GM23338 (cell line): ENCODE results near the gene RCAN3. TPM values are rescaled to one million over a fixed set of nuclear protein-coding genes. Genes with fewer than 3 reads are reported as not detected.
A peak's percentile ranks its signal among the peaks of the same experiment; 100 is the strongest.

Source experiments
- ATAC-seq: fragments of 200-7000 bp; cut with Tn5 transposase; 3 replicates; pipeline ENCODE4 v1.9.1; 2020
- DNase-seq: peaks from one replicate; pipeline ENCODE4 v3.0.0-alpha.2; 2015; ENCODE audit warnings: low spot score
- H2AFZ ChIP-seq: fragments of 200-600 bp; sonication (generic); 2 replicates; pipeline ENCODE4 v1.8.0; 2016; ENCODE audit warnings: antibody characterized with exemption, mild to moderate bottlenecking, moderate library complexity
- H3F3A ChIP-seq: fragments of 200-600 bp; sonication (generic); replicated peaks from 2 replicates; pipeline ENCODE4 v1.8.0; 2017; ENCODE audit warnings: antibody characterized with exemption, mixed run types, low read depth
- H3K27ac ChIP-seq: fragments of 200-600 bp; sonication (generic); 2 replicates; pipeline ENCODE4 v1.6.1; 2016; ENCODE audit warnings: low read depth
- H3K27me3 ChIP-seq: fragments of 200-600 bp; sonication (generic); 2 replicates; pipeline ENCODE4 v1.8.0; 2016; ENCODE audit warnings: mild to moderate bottlenecking, mixed run types, moderate library complexity; ENCODE audit not compliant: insufficient read depth
- H3K36me3 ChIP-seq: fragments of 200-600 bp; sonication (generic); 2 replicates; pipeline ENCODE4 v1.8.0; 2016; ENCODE audit warnings: mild to moderate bottlenecking; ENCODE audit not compliant: insufficient read depth
- H3K4me1 ChIP-seq: fragments of 200-600 bp; sonication (generic); 2 replicates; pipeline ENCODE4 v1.8.0; 2016; ENCODE audit warnings: mild to moderate bottlenecking, moderate library complexity; ENCODE audit not compliant: insufficient read depth
- H3K4me2 ChIP-seq: fragments of 200-600 bp; sonication (generic); 2 replicates; pipeline ENCODE4 v1.7.1; 2017; ENCODE audit warnings: mixed run types
- H3K4me3 ChIP-seq: fragments of 200-600 bp; sonication (generic); 2 replicates; pipeline ENCODE4 v1.6.1; 2016; ENCODE audit warnings: mixed run types
- H3K79me2 ChIP-seq: fragments of 200-600 bp; sonication (generic); replicated peaks from 2 replicates; pipeline ENCODE4 v1.8.0; 2017; ENCODE audit warnings: mild to moderate bottlenecking; ENCODE audit not compliant: insufficient read depth
- H3K9me2 ChIP-seq: fragments of 200-600 bp; sonication (generic); 2 replicates; pipeline ENCODE4 v1.8.0; 2017; ENCODE audit not compliant: insufficient read depth
- H4K20me1 ChIP-seq: fragments of 200-600 bp; sonication (generic); replicated peaks from 2 replicates; pipeline ENCODE4 v1.8.0; 2017; ENCODE audit warnings: mild to moderate bottlenecking; ENCODE audit not compliant: insufficient read depth
- H3K27ac Mint-ChIP-seq: 2 replicates; pipeline ENCODE4 v1.8.0; 2020; ENCODE audit warnings: inconsistent platforms, mild to moderate bottlenecking, moderate library complexity, mixed read lengths
- H3K27me3 Mint-ChIP-seq: 3 replicates; pipeline ENCODE4 v1.8.0; 2022; ENCODE audit warnings: low read depth, mild to moderate bottlenecking, moderate library complexity, mixed read lengths, inconsistent platforms; ENCODE audit not compliant: insufficient read depth, poor library complexity
- H3K36me3 Mint-ChIP-seq: 3 replicates; pipeline ENCODE4 v1.8.0; 2021; ENCODE audit warnings: low read depth, mild to moderate bottlenecking, inconsistent platforms, moderate library complexity, mixed read lengths
- H3K4me1 Mint-ChIP-seq: 3 replicates; pipeline ENCODE4 v1.8.0; 2020; ENCODE audit warnings: mild to moderate bottlenecking, inconsistent platforms, mixed read lengths
- H3K4me3 Mint-ChIP-seq: 3 replicates; pipeline ENCODE4 v1.8.0; 2021; ENCODE audit warnings: moderate library complexity, mild to moderate bottlenecking, inconsistent platforms, mixed read lengths
- H3K9me3 Mint-ChIP-seq: 3 replicates; pipeline ENCODE4 v1.8.0; 2020; ENCODE audit warnings: moderate library complexity, mild to moderate bottlenecking, inconsistent platforms, mixed read lengths
- CREB1 ChIP-seq: fragments of 250-450 bp; sonication (Bioruptor Pico); IDR thresholded peaks from 2 replicates; pipeline ENCODE4 v1.5.0; 2020; ENCODE audit warnings: low read depth, mild to moderate bottlenecking, moderate library complexity
- EZH2 ChIP-seq: fragments of 200-600 bp; sonication (generic); IDR thresholded peaks from one replicate; pipeline ENCODE4 v1.8.0; 2017; ENCODE audit warnings: antibody characterized with exemption, mild to moderate bottlenecking, low read depth; ENCODE audit not compliant: unreplicated experiment
- EZH2phosphoT487 ChIP-seq: fragments of 200-600 bp; sonication (generic); IDR thresholded peaks from one replicate; pipeline ENCODE4 v1.8.1; 2018; ENCODE audit warnings: antibody characterized with exemption; ENCODE audit not compliant: unreplicated experiment
- JUNB ChIP-seq: IDR thresholded peaks from one replicate; pipeline ENCODE4 v1.6.1; 2016; ENCODE audit warnings: antibody characterized with exemption; ENCODE audit not compliant: unreplicated experiment
- NANOG ChIP-seq: IDR thresholded peaks from 2 replicates; pipeline ENCODE4 v1.6.1; 2016; ENCODE audit warnings: antibody characterized with exemption, borderline replicate concordance
- POLR2AphosphoS5 ChIP-seq: IDR thresholded peaks from 2 replicates; pipeline ENCODE4 v1.6.1; 2016; ENCODE audit warnings: antibody characterized with exemption, low read depth
- STAT1 ChIP-seq: IDR thresholded peaks from one replicate; pipeline ENCODE4 v1.6.1; 2016; ENCODE audit warnings: antibody characterized with exemption; ENCODE audit not compliant: unreplicated experiment
- ZNF114 ChIP-seq: fragments of 250-450 bp; sonication (Bioruptor Pico); IDR thresholded peaks from 2 replicates; pipeline ENCODE4 v1.5.0; 2020; ENCODE audit warnings: mild to moderate bottlenecking, moderate library complexity
- ZNF331 ChIP-seq: fragments of 250-450 bp; sonication (Bioruptor Pico); IDR thresholded peaks from 2 replicates; pipeline ENCODE4 v1.5.0; 2020; ENCODE audit warnings: low read depth, mild to moderate bottlenecking, moderate library complexity
- polyA plus RNA-seq: library from polyadenylated mRNA; unstranded; fragments of >200 nt; fragmentation: Nextera tagmentation; extraction: Ambion mirVana; gene quantifications from 2 replicates; pipeline ENCODE4 v1.2.1, GENCODE V29; 2016
- total RNA-seq: library from RNA; depleted of rRNA; stranded (reverse); fragments of >200 nt; shearing (Covaris generic); gene quantifications from 2 replicates; pipeline ENCODE4 v1.2.3, GENCODE V29; 2014
- TF ChIP-seq, protein P1 (sequence below): IDR thresholded peaks from 2 replicates; pipeline ENCODE4 v1.6.1; 2016; ENCODE audit warnings: antibody characterized with exemption
- TF ChIP-seq, protein P2 (sequence below), 2 experiments: fragments of 200-600 bp in 1 of 2; sonication (generic) in 1 of 2; conservative IDR thresholded peaks; 2 replicates each; pipeline versions ENCODE4 v1.5.1 to v1.6.1; 2016 to 2017; ENCODE audit warnings: antibody characterized with exemption in 2 of 2, low read depth in 2 of 2, mild to moderate bottlenecking in 2 of 2, moderate library complexity in 1 of 2
- TF ChIP-seq, protein P3 (sequence below): IDR thresholded peaks from one replicate; pipeline ENCODE4 v1.6.1; 2018; ENCODE audit warnings: antibody characterized with exemption; ENCODE audit not compliant: unreplicated experiment

RCAN3 gene
- total and polyA plus RNA-seq, 2 experiments from 2014 or later, result 8.9 to 11.2 TPM

DNA sequence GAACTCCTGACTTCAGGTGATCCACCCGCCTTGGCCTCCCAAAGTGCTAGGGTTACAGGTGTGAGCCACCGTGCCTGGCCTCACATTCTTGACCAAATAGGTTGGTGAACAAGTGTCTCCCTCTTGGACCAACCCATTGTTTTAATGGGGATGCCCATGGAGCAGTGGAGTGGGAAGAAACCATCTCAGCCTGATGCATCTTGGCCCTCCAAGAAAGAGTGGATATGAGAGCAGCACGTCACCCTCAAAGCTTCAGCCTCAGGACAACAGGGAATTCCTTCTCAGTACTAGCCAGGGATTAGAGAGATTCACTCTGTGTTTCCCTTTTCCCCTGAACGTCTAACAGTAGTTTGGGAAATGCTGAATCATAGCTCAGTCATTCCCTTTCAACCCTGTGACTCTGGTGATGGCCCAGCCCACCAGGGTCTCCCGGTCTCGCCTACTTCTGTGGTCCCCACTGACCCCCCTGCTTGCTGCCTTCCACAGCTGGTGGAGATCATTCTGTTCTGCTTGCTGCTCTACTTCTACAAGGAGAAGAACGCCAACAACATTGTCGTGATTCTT is 49.6 kb upstream of the RCAN3 start:
- DNase-seq (no peak), ATAC-seq (no peak)
- H3K27me3 ChIP-seq, result no peaks in the 10 kb centered on the region
- H3K4me3 ChIP-seq, result no peak overlapping the region
- H3K9me2 ChIP-seq, result no peaks in the 10 kb centered on the region
- no peak overlapping the region for H3K4me2 ChIP-seq
- no peaks in the 10 kb centered on the region for H3F3A ChIP-seq
- TF ChIP-seq CREB1 (CRISPR knock-in tag), result no peak
- no peak for TF ChIP-seq NANOG
- TF ChIP-seq ZNF331 (CRISPR knock-in tag), result no peak
- no peak for TF ChIP-seq EZH2
- TF ChIP-seq STAT1, result no peak
- TF ChIP-seq JUNB, result no peak
- no peak for TF ChIP-seq EZH2phosphoT487
- TF ChIP-seq, protein P1, sequence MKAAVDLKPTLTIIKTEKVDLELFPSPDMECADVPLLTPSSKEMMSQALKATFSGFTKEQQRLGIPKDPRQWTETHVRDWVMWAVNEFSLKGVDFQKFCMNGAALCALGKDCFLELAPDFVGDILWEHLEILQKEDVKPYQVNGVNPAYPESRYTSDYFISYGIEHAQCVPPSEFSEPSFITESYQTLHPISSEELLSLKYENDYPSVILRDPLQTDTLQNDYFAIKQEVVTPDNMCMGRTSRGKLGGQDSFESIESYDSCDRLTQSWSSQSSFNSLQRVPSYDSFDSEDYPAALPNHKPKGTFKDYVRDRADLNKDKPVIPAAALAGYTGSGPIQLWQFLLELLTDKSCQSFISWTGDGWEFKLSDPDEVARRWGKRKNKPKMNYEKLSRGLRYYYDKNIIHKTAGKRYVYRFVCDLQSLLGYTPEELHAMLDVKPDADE, result no peak
- Mint-ChIP-seq H3K9me3 (no peaks in the 10 kb centered on the region), H3K36me3 (no peaks in the 10 kb centered on the region), H3K27me3 (peaks cover 2% of the 10 kb centered on the region), H3K4me1 (no peaks in the 10 kb centered on the region; the same call in 2 of the 3 replicates), H3K4me3 (no peak overlapping the region), H3K27ac (peak overlapping the region; percentile 32; the same call in 1 of the 2 replicates)
- H2AFZ ChIP-seq, result no peak overlapping the region
- H3K36me3 ChIP-seq, result no peaks in the 10 kb centered on the region; the same call in 1 of the 2 replicates
- no peak overlapping the region for H3K27ac ChIP-seq
- no peaks in the 10 kb centered on the region for H3K79me2 ChIP-seq
- H3K4me1 ChIP-seq, result no peaks in the 10 kb centered on the region
- no peaks in the 10 kb centered on the region for H4K20me1 ChIP-seq

DNA sequence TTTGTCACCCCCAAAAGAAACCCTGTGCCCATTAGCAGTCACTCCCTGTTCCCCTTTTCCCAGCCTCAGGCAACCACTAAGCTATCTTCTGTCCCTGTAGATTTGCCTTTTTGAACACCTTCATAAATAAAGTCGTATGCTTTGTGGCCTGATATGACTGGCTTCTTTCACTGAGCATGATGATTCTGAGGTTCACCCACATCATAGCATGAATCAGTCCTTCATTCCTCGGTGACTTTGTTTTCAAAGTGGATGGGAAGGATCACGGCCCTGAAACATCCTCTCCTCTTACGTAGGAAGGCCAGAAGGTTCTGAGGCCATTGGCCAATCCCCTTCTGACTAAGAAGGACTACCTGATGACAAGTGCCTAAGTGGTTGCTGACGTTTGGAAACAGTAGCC is 48.0 kb upstream of the RCAN3 start:
- H3K36me3 Mint-ChIP-seq, result no peaks in the 10 kb centered on the region
- no peaks in the 10 kb centered on the region; the same call in 2 of the 3 replicates for H3K4me1 Mint-ChIP-seq
- no peak overlapping the region for H3K4me3 Mint-ChIP-seq
- Histone ChIP-seq H4K20me1 (no peaks in the 10 kb centered on the region), H3K27ac (no peak overlapping the region), H2AFZ (no peak overlapping the region), H3F3A (no peaks in the 10 kb centered on the region), H3K4me2 (no peak overlapping the region), H3K36me3 (no peaks in the 10 kb centered on the region), H3K4me3 (no peak overlapping the region), H3K79me2 (no peaks in the 10 kb centered on the region), H3K4me1 (no peaks in the 10 kb centered on the region), H3K9me2 (no peaks in the 10 kb centered on the region), H3K27me3 (no peaks in the 10 kb centered on the region)
- H3K27me3 Mint-ChIP-seq, result peaks cover 2% of the 10 kb centered on the region
- ATAC-seq (no peak), DNase-seq (no peak)
- H3K9me3 Mint-ChIP-seq, result no peaks in the 10 kb centered on the region
- no peak overlapping the region for H3K27ac Mint-ChIP-seq
- TF ChIP-seq CREB1 (CRISPR knock-in tag) (no peak), ZNF114 (CRISPR knock-in tag) (no peak), STAT1 (no peak), EZH2phosphoT487 (no peak), JUNB (no peak), EZH2 (no peak), NANOG (no peak), ZNF331 (CRISPR knock-in tag) (no peak), POLR2AphosphoS5 (no peak)
- TF ChIP-seq, protein P2, sequence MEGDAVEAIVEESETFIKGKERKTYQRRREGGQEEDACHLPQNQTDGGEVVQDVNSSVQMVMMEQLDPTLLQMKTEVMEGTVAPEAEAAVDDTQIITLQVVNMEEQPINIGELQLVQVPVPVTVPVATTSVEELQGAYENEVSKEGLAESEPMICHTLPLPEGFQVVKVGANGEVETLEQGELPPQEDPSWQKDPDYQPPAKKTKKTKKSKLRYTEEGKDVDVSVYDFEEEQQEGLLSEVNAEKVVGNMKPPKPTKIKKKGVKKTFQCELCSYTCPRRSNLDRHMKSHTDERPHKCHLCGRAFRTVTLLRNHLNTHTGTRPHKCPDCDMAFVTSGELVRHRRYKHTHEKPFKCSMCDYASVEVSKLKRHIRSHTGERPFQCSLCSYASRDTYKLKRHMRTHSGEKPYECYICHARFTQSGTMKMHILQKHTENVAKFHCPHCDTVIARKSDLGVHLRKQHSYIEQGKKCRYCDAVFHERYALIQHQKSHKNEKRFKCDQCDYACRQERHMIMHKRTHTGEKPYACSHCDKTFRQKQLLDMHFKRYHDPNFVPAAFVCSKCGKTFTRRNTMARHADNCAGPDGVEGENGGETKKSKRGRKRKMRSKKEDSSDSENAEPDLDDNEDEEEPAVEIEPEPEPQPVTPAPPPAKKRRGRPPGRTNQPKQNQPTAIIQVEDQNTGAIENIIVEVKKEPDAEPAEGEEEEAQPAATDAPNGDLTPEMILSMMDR (conservative IDR thresholded peaks at IDR 0.05; ENCODE audit: low read depth in 2 of 2), result no peak
- TF ChIP-seq, protein P1, result no peak
- TF ChIP-seq, protein P3, sequence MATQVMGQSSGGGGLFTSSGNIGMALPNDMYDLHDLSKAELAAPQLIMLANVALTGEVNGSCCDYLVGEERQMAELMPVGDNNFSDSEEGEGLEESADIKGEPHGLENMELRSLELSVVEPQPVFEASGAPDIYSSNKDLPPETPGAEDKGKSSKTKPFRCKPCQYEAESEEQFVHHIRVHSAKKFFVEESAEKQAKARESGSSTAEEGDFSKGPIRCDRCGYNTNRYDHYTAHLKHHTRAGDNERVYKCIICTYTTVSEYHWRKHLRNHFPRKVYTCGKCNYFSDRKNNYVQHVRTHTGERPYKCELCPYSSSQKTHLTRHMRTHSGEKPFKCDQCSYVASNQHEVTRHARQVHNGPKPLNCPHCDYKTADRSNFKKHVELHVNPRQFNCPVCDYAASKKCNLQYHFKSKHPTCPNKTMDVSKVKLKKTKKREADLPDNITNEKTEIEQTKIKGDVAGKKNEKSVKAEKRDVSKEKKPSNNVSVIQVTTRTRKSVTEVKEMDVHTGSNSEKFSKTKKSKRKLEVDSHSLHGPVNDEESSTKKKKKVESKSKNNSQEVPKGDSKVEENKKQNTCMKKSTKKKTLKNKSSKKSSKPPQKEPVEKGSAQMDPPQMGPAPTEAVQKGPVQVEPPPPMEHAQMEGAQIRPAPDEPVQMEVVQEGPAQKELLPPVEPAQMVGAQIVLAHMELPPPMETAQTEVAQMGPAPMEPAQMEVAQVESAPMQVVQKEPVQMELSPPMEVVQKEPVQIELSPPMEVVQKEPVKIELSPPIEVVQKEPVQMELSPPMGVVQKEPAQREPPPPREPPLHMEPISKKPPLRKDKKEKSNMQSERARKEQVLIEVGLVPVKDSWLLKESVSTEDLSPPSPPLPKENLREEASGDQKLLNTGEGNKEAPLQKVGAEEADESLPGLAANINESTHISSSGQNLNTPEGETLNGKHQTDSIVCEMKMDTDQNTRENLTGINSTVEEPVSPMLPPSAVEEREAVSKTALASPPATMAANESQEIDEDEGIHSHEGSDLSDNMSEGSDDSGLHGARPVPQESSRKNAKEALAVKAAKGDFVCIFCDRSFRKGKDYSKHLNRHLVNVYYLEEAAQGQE, result no peak
